ENCODE results near the gene GRIP1.

Gene GRIP1

DNA sequence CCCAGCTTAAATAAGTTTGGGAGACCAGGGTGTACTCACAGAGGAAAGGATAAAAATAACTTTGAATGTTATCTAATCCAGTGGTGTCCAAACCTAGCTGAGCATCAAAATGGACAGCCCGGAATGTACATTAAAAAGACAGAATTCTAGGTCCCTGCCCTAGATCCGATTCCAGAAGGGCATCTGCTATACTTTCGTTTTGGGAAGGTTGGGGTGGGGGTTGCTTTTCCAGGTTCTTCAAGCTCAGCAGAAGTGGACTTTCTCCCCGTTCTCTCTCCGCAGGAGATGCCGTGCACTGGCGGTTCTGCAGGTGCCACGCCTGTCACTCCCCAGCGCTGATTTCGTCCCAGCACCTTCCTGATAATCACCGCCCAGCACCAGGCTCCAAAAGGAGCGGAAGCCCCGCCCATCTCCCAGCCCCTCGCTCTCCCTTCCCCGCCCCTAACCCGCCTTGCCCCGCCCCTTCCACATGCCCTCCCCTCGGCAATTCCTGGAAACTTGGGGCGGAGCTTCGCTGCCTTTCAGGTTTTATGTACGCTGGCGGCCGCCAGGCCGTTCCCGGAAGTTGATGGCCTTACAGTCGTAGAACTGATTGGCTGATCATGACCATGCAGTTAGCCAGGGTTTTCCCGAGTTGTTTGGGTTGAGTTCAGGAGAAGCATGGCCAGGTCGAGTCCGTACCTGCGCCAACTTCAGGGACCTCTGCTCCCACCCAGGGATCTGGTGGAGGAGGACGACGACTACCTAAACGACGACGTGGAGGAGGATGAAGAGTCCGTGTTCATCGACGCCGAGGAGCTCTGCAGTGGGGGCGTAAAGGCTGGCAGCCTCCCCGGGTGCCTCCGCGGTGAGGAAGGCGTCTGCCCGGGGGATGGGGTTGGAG is 376.7 kb downstream of the GRIP1 start, which contains the start of gene HELB:
Gene HELB, plus strand, starts transcription at position 550 of the 883 bp plus-strand sequence. Its CDS starts 111 bp downstream, at position 661.
- TF ChIP-seq RAD21 (IDR thresholded peaks at IDR 0.05; ENCODE audit: low read depth) = no peak
- TF ChIP-seq EGR1 (IDR thresholded peaks at IDR 0.05) = no peak
- TF ChIP-seq, protein P1, sequence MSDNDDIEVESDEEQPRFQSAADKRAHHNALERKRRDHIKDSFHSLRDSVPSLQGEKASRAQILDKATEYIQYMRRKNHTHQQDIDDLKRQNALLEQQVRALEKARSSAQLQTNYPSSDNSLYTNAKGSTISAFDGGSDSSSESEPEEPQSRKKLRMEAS (IDR thresholded peaks at IDR 0.05) = peak; percentile 88
- TF ChIP-seq CREB1 (IDR thresholded peaks at IDR 0.05; ENCODE audit: low read depth) = peak; percentile 42; the same call in 1 of the 2 replicates
- peak; percentile 76 for TF ChIP-seq TAF1 (IDR thresholded peaks at IDR 0.05; ENCODE audit: low read depth)
- no peak for TF ChIP-seq TCF12 (IDR thresholded peaks at IDR 0.05; ENCODE audit: low read depth)
- TF ChIP-seq FOXM1 (IDR thresholded peaks at IDR 0.05; ENCODE audit: borderline replicate concordance, low read depth) = no peak
- TF ChIP-seq CEBPB (IDR thresholded peaks at IDR 0.05) = no peak
- no peak for TF ChIP-seq ZBTB7A (IDR thresholded peaks at IDR 0.05; ENCODE audit: low read depth)
- TF ChIP-seq YY1 (IDR thresholded peaks at IDR 0.05; ENCODE audit: low read depth) = peak; percentile 33; the same call in 1 of the 2 replicates
- TF ChIP-seq, protein P2, sequence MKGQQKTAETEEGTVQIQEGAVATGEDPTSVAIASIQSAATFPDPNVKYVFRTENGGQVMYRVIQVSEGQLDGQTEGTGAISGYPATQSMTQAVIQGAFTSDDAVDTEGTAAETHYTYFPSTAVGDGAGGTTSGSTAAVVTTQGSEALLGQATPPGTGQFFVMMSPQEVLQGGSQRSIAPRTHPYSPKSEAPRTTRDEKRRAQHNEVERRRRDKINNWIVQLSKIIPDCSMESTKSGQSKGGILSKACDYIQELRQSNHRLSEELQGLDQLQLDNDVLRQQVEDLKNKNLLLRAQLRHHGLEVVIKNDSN (IDR thresholded peaks at IDR 0.05) = 0 out of 2 replicates have a peak, but pooled peaks have one; percentile 21

DNA sequence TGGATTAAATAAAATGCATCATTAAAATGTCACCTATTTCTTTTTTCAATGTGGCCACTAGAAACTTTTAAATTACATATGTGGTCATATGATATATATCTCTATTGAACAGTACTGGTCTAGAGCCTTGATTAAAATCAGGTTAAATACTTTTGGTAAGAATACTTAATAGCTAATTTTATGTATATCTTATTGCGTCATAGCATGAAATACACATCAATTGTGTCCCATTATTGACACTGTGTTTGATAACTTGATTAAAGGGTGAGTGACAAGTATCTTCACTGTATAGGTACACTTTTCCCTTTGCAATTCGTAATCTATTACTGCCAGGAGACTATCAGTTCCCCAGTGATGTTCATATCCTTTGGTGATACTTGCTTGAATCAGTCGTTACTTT is 381.0 kb downstream of the GRIP1 start:
- TF ChIP-seq TCF12 (IDR thresholded peaks at IDR 0.05; ENCODE audit: low read depth) = no peak
